ENCODE results near the gene ASB9.
A peak's percentile ranks its signal among the peaks of the same experiment; 100 is the strongest.

GRCh38 chrX:15242899-15243555 lies 26.9 kb downstream of the ASB9 start:
- peak in 2 of 4 experiments; percentile 15 to 18 for TF ChIP-seq CTCF (IDR thresholded peaks at IDR 0.05)
- no peak for TF ChIP-seq POLR2AphosphoS5 (IDR thresholded peaks at IDR 0.05)
